HPDE6-E6E7 (cell line): ENCODE results near the gene KIF26B.

Source experiments
- DNase-seq: peaks from one replicate; pipeline ENCODE4 v3.0.0; 2011; ENCODE audit warnings: missing footprints; ENCODE audit errors: extremely low spot score

The KIF26B gene

GRCh38 chr1:245420926-245421325 is 266.1 kb downstream of the KIF26B start:
- DNase-seq: no peak

DNA sequence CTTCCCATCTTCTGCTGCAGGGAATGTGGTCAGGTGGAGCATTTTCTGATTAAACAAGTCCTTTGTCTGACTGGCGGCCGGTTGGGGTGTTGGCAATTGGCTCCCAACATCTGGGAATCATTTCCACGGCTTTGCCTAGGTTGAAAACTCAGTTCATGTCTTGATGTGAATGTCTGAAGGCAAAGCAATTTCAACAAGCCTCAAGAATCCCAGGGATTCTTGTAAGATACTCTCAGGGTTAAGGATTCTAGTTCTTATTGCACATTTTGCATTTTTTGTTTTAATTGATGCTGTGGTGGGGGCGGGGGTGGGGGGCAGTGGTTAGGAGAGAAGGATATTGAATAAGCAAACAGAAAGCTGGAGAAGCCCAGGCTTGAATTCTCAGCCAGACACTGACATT is 273.9 kb downstream of the KIF26B start:
- no peak for DNase-seq

GRCh38 chr1:245431706-245432105 is 276.9 kb downstream of the KIF26B start:
- no peak for DNase-seq

DNA sequence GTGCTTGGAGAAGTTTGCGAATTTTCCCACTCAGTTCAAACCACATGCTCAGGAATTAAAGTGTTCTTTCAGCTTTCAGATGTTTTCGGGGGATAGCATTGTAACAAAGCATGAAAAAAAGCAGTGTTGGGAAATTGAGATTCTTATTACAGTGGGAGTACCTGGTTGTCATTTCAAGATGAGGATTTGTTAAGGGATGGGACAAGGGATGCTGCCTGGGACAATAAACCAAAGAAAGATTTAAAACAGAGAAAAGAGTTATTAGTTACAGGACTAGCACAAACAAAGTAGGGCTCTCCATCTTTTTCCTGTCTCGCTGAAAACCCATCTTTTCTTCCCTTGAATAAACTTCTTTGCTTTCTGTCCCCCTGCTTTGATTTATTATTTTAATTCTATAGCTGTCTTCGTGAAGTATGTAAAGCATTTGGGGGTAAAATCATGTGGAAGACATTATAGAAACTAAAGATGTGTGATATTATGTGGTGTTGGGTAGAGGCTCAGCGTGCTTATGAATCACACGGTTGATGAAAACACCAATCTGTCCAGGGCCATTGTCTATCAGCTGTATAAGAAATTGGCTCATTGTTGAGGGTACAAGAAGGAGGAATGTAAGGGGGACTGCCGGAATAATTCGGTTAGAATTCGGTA is 277.6 kb downstream of the KIF26B start:
- DNase-seq: no peak

GRCh38 chr1:245433561-245433960 is 278.8 kb downstream of the KIF26B start:
- no peak for DNase-seq

DNA sequence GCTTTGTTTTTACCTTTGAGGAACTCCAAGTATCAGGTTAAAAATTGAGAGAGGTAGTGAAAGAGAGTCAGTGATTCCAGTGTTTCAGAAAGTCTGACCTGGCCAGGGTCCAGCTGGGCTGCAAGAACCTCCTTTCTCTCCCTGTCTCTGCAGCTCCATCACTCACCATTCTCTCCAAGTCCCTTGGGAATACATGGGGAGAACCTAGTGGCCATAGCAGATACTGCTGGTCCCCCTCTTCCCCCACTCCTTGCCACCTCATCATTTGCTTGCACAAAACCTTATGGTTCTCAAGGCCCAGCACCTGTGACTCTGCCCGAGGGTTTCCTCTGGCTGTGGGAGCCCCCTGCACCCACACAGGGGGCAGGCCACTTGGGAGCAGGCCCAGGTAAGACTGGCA is 279.5 kb downstream of the KIF26B start:
- no peak for DNase-seq

- DNase-seq: no peak
Measured at GRCh38 chr1:245436407-245436806, 281.6 kb downstream of the KIF26B start.

GRCh38 chr1:245437369-245438062 is 282.7 kb downstream of the KIF26B start:
- no peak for DNase-seq

DNA sequence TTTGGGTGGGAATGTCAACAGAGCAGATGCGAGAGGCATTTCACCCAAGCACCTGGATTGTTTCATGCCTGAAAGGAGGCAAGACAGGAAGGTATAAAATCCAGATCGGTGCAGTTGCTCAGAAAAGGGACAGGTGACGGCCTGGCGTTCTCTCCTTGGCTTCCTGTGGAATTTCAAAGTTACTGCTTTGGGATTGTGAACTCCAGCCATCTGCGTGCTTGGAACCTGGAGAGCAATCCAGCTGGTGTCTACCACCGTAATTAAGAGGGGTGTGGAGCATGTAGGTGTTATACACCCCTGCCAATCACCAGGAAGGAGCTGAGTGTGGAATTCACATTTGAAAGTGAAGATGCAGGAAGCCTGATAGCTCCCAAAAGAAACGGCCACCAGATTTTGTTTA is 286.1 kb downstream of the KIF26B start:
- no peak for DNase-seq

GRCh38 chr1:245441689-245442088 is 286.9 kb downstream of the KIF26B start:
- no peak for DNase-seq

- DNase-seq: no peak
Measured at GRCh38 chr1:245444147-245444828, 289.5 kb downstream of the KIF26B start.

GRCh38 chr1:245444945-245445344 is 290.2 kb downstream of the KIF26B start:
- DNase-seq: no peak

- no peak for DNase-seq
Measured at GRCh38 chr1:245448531-245448930, 293.7 kb downstream of the KIF26B start.

DNA sequence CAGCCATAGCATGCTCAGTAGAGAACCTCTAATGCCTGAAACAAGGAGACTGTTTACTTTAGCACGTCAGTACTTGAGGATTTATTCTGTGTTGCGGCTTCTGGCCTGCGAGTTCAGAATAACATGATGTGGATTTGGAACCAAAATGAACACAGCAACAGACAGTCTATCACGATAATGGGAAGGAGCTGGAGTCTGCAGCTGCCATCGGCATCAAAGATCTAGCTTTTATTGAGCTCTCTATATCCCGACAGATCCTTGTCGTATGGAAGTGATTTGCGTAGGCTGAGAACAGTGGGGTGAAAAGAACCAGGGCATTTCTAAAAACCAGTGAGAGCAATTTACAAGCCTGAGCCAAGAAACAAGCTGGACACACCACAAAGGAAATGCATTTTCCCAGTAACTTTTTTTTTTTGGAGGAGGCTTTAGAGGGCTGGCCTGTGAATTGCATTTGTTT is 294.2 kb downstream of the KIF26B start:
- DNase-seq: no peak

GRCh38 chr1:245453541-245453940 is 298.8 kb downstream of the KIF26B start:
- DNase-seq: no peak

GRCh38 chr1:245454051-245454450 is 299.3 kb downstream of the KIF26B start:
- DNase-seq: no peak

GRCh38 chr1:245457562-245457961 is 302.8 kb downstream of the KIF26B start:
- no peak for DNase-seq

DNA sequence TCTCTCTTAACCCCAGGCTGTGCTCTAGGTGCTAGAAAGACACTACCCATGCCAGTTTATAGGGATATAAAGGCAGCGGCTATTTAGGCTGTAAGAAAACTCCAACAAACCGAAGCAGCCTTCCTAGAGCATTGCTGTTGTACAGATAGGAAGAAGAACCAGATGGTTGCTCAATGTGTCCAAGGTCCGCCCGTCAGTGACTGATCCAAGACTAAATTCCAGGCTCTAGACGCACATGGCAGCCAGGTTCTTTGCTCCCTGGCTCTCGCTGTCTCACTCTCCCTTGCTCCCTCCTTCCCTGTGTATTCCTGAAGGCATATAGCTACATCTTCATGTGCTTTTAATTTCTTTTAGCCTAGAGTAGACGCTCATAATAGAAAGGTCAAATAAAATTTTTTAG is 303.4 kb downstream of the KIF26B start:
- no peak for DNase-seq

GRCh38 chr1:245458761-245459174 is 304.0 kb downstream of the KIF26B start:
- no peak for DNase-seq

DNA sequence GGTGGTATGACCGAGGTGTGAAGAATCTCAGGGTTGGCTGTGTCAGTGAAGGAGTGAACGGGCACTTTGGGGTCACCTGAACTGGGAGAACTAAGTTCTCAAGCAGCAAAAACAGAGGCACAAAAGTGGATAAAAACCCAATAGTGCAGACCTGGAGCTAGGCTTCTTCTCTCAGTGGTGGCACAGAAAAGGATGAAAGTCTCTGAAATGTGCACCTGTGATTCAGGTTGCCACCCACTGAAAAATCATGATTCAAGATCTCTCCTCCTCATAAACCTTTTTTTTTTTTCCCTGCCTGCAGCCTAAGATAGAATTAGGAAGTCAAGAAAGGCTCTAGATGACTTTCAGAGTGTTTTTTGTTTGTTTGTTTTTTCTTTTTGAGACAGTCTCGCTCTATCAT is 304.8 kb downstream of the KIF26B start:
- DNase-seq: no peak

DNA sequence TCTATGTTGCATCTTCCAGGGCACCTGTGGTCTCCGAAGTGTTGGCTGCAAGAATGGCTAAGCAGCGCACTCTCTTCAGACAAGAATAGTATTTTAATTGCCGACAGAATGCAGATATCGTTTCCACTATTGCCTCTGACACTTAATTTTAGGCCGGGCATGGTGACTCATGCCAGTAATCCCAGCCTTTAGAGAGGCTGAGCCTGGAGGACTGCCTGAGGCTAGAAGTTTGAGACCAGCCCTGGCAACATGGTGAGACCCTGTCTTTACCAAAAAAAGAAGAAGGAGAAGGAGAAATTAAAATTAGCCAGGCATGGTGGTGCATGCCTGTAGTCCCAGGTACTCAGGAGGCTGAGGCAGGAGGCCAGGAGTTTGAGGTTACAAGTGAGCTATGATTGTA is 306.9 kb downstream of the KIF26B start:
- no peak for DNase-seq

DNA sequence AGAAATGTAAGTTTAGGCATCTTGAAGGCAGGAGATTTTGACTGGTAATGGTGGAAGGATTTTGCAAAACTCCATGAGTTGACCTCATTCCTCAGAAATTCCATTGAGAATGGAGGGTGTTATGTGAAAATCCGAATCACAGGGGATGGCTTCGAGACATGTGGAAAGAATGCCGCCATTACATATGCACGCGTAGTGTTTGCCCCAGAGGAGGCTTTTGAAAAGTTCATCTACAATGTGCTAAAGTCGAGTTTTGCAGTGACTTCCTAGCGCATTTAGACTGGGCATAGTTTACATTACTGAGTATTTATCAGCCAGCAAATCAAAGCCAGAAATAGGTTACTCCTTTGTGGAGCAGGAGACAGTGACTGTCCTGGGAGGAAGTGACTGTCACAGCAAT is 307.4 kb downstream of the KIF26B start:
- no peak for DNase-seq
